Measurements from ENCODE around the gene DAB1.
"Not testable (repeated sequence)": the region's sequence is repeated elsewhere in the genome, so short reads cannot be mapped to it uniquely, and the experiment has no call there.

The DAB1 gene

DNA sequence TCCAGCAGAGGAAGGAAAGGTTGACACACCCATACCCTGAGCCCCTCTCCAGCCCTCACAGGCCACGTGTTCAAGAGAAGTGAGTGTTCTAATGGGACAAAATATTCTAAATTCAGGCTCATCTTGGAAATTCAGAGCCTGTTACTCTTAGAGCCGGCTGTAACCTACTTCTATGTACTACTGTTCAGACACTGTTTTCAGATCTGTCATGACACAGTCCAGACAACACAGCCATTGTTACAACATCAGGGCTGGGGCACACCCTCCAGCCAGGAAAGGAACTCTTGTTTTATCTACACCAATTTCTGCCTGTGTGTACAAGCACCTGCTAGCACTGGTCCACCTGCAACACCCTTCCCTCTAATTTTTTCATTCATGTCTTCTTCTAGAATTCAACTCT lies 312.7 kb downstream of the DAB1 start:
- no peak for DNase-seq

DNA sequence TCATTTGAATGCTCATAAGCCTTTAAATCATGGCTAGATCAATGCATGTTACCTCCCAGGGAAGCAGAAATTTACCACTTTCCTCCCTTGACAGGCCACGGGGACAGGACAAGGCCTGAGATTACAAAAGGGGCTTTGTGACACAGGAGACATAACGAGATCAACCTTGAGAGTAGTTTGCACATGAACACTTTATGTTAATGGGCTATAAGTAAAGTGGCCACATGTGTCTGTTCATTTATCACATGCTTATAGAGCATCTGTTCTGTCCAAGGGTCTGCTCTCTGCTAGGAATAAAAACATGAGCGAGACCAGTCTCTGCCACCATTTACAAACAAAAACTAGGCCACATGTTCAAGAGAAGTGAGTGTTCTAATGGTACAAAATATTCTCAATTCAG lies 314.0 kb downstream of the DAB1 start:
- no peak for DNase-seq

DNA sequence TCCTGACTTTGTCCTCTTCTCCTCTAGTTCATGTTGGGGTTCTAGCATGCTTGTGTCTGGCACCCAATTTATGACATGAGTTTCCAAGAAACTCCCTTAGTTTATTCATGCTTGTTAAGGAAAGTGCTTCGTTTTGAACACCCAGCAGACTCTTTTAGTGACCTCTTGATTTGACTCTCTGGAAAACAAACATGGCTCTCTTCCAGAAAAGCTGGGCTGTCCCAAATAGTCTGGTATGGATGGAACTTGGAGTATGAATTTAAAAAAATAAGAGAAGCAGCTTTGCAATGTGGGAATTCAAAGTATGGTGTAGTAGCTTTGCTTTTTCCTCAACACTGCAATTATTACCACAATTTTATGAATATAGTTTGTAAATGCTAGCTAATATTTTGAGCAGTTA lies 314.6 kb downstream of the DAB1 start:
- DNase-seq: no peak

DNA sequence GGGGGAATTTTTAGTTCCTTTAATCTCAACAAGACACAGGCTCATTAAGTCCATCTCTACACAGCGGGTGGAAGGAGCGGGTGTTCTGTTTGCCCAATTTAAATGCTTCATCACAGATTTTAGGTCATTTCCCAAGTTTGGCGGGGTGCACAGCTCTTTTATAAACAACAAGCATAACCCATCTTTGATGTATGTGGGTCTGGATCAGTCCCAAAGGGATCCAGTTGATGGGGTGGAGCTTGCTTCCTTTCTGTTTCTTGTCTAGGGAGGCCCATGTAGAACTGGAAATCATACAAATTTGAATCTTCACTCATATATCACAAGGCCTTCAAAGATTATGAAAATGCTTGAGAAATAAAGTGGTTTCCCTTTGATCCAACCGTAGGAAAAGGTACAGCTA lies 317.6 kb downstream of the DAB1 start:
- no peak for DNase-seq

DNA sequence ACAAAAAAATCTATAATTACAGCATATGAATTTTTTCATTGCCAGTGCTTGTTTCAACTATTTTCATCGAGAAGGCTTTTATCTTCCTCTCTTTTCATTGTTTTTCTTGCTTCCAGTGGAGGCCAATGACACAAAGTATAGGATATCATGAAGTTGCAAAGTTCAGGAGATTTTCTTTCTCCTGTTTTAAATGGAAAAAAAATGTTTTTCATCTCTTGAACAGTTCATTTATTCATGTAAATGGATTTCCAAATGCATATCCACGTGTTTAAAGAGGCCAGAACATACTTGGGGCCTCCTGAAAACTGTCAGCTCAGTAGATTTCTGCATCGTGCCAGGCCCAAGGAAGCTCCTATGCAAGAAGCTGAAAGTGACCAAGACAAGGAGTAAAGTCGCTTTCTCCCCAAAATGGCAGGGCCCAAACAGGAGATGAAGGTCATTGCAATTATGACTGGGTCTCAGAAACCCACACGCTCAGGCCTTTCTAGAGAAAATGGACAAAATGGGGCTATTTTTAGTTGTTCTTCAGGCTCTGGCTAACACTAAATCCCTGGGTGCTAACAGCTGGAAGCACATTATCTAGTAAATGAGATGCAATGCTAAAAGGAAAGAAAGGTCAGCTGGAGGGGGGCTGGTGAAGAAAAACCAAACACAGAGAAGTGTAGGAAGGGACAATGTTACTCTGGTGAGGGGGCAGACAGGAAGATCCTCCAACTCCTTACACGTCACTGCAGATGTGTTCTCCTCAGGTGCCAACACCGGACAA lies 321.1 kb downstream of the DAB1 start:
- DNase-seq: no peak

DNA sequence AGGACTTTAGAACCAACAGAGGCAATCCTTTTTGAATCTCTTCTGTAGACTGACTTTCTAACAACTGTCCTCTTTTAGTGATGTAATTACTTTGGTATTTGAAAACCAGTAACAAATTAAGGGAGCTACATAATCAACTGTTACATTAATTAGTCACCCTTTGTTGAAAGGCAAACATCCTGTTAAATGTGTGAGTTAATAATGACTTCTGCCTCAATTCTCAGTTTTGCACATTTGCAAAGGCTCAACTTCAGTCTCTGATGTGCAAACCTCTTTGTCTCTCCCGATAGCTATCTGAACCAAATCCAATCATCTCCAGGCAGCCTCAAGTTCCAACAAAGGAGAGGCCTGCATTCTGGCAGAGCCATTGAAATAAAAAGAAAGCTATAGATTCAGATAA lies 322.7 kb downstream of the DAB1 start:
- no peak for DNase-seq

DNA sequence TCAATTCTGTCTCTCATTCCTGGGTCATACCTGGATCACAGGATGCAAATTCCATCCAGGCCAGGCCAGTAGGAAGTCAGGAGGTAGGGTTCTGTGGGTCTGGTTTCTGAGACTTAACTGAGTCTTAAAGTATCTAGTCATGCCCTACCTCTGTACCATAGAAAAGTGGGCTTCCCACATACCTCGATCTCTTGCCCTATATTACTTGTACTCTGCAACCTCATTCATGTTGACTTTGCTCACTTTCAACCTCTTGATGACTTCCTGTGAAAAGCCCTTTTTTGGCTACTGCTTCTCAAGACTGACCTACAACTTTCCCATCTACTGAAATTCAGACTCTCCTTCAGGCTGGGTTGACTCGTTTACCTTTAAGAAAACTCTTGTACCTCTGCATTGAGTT lies 329.1 kb downstream of the DAB1 start:
- DNase-seq: no peak

DNA sequence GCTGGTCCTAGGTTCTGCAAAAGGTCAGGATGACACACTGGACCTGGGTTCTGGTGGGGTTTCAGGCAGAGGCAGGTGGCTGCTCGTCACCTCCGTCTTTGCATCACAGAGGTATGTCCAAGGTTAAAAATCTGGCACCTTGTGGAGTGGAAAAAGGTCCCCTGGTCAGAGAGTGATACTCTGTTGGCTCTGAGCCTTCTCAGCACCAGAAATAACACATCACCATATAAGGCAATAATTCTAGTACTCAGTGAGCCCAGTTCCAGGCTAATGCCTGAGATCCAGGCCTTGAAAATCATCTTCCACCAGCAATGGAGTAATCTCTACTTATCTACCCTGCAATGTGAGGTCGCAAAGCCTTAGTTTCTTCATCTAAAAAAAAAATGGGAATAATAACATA lies 330.7 kb downstream of the DAB1 start:
- DNase-seq: no peak

DNA sequence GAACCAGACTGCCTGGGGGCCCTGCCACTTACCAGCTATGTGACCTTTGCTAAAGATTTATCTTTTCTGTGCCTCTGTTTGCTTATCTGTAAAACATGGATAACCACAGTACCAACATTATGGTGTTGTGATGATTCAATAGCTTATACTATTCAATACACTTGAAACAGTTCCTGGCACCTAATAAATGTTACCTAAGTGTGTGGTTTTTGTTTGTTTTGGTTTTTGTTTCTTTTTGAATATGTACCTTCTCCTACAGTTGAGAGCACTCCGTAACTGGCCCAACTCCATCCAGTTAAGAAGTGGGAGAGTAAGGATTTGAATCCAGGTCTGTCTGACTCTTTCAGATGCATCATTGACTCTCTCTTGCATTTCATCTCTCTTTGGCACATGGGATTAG lies 332.2 kb downstream of the DAB1 start:
- no peak for DNase-seq

DNA sequence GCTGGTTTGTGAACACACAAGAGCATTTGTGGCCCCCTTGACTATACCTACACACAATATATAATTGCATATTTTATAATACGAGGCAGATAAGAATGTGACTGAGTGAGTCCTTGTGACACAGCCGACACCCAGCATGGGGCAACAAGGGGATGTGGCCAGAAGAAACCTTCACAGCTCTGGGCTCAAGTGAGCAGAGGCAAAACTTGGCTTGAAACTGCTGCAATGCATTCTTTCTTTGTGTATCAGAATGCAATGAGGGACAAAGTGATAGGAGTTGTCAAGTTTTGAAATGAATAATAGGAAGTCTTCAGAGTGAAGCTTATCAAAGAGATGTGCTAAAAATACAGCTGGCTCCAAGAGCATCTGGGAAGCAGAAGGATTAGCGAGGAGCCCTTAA lies 334.0 kb downstream of the DAB1 start:
- DNase-seq: no peak

DNA sequence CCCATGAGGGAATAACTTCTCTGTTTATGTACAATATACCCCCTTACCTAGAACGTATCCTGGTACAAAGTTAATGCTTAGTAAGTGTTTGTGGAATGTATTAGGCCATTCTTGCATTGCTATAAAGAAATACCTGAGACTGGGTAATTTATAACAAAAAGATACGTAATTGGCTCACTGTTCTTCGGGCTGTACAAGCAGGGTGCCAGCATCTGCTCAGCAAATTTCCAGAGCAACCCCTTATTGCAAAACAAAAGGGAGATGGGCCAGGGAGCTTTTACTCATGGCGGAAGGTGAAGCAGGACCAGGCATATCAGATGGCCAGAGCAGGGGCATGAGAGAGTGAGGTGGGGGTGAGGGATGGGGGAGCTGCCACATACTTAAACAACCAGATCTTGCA lies 334.6 kb downstream of the DAB1 start:
- DNase-seq: no peak

DNA sequence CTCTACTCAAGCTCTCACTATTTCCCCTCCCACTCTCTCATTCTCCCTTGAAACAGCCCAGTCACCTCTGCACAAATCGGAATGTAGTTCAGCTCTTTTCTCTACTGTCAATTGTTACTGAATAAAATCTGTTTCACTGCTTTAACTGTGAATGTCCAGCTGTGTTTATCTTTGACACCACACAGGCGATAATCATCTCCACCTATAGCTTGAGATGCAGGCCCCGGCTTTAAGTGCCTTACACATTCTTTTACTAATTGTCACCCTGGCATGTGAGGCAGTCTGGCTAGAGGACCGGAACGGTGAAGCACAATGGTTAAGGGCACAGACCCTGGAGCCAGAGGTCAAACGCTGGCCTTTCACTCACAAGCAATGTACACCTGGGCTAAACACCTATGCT lies 335.2 kb downstream of the DAB1 start:
- no peak for DNase-seq

DNA sequence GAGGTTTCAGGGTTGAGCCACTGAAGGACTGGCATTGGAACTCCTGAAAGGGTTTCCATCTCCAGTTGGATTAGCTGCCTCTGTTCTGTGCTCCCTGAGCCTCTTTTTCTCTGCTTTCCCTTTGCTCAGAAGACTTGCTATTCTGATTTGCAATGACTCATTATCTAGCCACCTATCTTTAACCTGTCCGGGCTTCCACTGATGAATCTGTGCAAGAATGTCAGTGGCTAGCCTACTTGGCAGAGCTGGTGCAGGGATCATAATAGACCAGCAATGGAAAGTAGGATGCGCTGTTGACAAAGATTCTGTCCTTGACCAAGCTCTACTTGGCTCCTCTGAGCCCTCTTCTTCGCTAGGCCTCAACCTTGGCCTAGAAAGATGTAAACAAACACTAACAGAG lies 336.2 kb downstream of the DAB1 start:
- not testable (repeated sequence) for DNase-seq

DNA sequence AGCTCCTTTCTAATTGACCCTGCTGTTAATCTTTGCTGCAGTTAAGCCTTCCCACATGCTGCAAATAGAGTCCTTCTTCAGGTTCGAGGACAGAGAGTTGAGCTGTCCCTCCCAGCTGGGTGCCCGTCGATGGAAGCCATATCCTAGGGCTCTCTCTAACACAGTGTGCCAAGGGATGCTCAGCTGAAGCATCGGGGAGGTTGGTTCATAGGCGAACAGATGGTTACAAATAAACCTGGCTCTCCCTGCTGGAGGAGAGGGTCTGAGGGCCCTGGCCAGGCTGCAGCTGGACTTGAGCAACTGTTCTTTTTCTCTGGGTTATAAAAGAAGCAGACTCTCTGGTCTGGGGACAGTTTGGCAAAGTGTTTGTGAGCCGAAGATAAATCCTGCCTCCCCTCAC lies 337.7 kb downstream of the DAB1 start:
- DNase-seq: no peak

DNA sequence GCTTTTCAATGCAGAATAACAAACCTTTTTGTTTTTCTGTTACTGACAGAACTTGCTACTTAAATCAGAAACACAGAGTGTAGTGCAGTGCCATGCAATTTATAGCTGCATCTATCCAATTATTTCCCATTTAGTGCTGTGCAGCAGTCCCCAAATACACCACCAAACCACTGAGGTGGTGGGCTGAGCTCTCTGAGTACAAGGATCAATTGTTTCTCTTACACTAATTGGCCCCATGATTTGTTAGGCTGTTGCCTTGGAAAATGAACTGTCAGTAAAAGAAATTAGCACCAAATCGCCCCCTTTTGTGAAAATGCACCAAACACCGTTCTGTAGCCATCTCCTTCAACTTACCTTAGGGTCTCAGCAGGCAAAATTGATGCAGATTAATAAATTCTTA lies 339.2 kb downstream of the DAB1 start:
- DNase-seq: no peak

DNA sequence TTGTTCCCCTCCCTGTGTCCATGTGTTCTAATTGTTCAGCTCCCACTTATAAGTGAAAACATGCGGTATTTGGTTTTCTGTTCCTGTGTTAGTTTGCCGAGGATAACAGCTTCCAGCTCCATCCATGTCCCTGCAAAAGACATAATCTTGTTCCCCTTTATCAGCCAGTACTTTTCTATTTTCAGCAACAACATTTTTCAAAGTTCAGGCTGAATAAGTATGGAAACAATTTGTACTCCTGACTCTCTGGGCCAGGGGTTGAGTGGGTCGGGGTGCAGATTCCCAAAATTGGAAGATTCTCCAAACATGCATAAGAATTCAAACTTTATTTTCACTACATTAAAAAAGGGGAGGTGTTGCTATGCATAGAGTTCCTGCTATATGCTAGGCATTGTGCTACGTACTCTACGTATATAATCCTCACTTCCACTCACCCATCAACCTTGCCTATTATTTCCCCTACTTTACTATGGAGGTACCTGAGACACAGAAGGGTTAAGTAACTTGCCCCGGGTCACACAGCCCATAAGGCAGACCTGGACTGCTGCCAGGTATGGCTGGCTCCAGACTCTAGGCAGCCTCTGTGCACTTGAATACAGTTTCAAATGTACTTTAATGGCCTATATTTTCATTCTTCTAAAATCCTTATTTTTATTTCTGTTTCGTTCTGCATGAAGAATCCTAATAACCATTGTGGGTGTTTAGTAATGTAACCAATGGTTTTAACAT lies 341.0 kb downstream of the DAB1 start:
- DNase-seq: no peak

DNA sequence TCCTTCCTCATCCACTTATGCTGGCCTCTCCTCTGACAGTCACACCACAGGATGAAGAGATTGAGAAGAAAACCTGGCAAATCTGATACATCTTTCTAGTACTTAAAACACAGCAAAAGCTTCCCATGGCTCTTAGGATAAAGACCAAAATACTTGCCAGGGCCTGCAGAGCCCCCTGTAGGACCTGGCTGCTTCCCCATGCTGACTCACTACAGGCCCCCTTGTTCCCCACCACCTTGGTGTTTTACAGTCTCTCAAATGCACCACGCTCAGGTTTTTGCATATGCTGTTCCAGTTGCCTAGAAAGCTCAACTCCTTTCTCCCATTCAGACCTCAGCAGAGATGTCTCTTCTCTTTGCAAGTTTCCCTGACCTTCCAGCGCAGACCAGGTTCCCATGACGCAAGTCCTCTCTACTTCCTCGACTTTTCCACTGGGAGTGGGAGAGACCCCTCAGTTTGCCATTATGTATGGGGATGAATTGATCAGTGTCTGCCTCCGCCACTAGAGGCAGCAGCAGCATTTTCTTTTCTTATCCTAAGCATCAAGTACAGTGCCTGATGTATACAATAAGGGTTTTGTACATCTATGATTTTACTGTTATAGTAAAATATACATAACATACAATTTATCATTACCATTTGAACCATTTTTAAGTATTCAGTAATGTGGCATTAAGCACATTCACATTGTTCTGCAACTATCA lies 344.3 kb downstream of the DAB1 start:
- DNase-seq: no peak

DNA sequence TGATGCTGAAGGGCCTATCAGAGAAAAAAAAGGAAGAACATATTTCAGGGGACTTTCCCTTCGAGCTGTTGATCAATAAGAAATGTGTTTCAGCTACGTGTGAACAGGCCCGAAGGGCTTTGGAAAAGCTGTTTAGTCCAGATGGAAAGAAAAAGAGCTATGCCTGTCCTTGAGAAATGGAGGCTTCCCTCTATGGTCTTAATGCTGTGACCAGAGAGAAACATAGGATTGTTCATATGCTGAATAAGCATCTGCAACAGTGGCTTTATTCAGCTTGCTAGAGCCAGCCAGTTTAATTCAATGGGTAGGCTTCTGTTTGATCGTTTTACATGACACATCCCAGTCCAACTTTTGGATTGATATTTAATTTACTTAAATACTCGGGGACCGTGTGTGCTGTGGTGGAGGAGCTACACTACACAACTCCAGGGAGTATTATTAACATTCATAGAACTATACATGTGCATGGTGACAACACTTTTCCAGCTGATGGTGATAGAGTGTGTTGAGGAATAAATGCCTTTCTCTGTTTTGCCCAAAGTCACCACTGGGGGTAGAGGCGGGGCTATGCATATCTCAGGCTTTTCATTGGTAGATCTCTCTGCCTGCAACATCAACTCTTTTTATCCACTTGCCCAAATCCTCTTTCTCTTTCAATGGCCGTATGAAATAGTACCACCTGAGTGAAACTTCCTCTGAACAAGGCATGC lies 351.3 kb downstream of the DAB1 start:
- no peak for DNase-seq

DNA sequence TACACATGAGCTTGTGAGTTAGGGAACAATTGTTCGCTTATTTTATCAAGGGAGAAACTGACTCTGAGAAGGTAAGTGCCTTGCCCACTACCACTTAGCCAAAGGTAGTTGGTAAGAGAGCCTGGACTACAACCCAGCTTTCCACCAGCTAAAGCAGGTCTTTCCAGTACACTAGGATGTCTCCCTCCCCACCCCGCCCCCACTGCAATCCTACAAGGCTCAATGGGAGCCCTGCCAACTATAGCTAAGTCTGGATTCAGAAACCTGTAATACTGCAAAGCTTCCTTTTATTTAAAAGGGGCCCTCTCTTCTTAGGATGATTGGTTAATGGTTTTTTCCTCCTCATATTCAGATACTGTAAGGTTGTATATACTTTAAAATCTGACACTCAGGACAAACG lies 356.0 kb downstream of the DAB1 start:
- no peak for DNase-seq

DNA sequence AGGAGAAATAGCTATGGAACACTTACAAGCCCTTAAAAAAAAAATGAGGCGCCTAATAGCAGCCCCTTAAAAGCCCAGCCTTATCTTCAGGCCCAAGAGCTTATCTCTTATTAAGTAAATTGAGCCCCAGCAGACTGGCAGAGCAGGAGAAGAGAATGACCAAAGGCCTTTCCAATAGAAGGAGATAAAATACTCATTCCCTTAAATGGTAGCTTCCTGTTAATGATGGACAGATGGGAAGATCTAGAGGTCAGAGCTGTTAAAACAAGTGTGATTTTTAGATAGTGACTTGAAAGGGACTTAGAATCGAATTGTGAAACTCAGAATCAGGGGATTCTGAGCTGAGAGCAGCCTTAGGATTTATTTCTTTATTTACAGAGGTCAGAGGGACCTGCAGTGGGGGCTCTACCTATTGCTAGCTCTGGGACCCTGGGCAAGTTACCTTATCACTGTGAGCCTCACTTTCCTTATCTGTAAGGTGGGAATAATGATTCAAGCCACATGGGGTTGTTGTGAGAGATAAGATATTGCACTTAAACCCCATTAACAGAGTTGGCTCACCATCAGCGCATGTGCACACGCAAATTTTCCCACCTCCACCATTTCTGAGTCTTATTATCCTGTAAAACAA lies 356.8 kb downstream of the DAB1 start:
- no peak for DNase-seq

DNA sequence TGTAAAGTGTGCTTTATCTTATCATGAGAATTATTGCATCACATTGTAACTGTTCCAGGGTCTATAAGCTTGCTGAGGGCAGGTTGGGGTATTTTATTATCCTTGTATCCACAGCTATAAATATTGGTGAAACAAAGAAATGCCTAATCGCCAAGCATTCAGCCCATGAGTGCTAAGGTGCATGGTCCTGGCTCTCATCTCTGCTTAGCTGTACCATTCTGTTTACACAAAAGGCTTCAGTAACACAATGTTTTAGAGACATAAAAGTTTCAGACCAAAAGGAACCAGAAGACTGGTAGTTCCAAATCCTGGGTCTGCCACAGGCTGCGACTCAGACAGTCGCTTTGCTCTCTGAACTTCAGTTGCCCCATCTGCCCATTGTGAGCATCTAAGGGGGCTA lies 358.4 kb downstream of the DAB1 start:
- DNase-seq: no peak

DNA sequence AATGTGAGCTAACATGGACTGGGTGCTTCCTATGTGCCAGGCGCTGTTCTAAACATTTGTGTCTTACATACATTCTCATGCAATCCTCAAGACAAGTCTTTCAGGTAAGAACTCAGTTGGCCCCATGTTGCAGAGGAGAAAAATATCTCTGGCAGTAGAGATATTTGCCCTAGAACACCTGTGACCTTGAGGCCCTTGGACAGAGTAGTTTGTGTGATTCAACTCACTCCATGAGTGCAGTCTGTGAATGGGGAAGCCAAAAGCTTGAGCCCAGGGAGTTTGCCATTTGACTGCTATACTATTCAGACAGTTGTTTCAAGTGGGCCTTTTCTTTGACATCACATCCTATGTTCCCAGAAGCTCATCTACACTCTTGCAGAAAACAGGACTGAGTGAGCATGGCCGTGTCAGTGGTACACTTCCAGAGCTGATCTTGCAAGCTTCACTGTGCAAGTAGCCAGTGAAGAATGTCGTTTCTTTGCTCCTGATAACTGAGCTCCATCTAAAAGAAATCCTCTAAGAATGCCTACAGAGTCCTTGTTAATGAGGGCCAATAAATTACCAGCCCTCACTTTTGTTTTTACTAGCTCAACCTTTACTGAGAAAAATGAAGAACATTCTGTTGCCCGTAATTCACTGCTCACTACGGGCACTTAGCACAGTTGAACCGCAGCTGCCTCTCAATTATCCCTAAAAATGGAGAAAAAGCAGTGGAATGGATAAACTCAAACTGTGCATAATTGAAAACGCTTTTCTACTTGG lies 359.3 kb downstream of the DAB1 start:
- DNase-seq: no peak
